Pancreas (tissue), 10 donors: ENCODE results near the gene TAT. TPM values are rescaled to one million over a fixed set of nuclear protein-coding genes. Genes with fewer than 3 reads are reported as not detected.
A peak's percentile ranks its signal among the peaks of the same experiment; 100 is the strongest.

Experiments
- ATAC-seq, 4 donors: fragments of 200-7000 bp; cut with Tn5 transposase; one replicate each; pipeline versions ENCODE4 v1.8.0 to v1.9.1; 2020; ENCODE audit warnings: mild to moderate bottlenecking in 4 of 4, moderate library complexity in 4 of 4
- DNase-seq, 6 donors: peaks; one replicate each; pipeline ENCODE4 v3.0.0-alpha.2; 2020
- FAIRE-seq: peaks from 2 replicates; lab custom pipeline; 2012; peaks lifted over from hg19 to GRCh38; lab: Jason Lieb, UNC
- H3K27ac ChIP-seq, 4 donors: fragments of 200-600 bp; sonication (generic); 1 replicate in 3 of 4; 2 replicates in 1 of 4; pipeline versions ENCODE4 v1.5.0 to v1.8.0; 2020
- H3K27me3 ChIP-seq, 4 donors: fragments of 200-600 bp; one replicate each; pipeline ENCODE4 v1.8.0; 2021
- H3K36me3 ChIP-seq, 3 donors: fragments of 200-600 bp; sonication (generic) in 1 of 3; one replicate each; pipeline versions ENCODE4 v1.5.0 to v1.8.0; 2020 to 2021
- H3K4me1 ChIP-seq, 3 donors: fragments of 200-600 bp; one replicate each; pipeline ENCODE4 v1.8.0; 2021
- H3K4me3 ChIP-seq, 4 donors: fragments of 200-600 bp; sonication (generic) in 2 of 4; one replicate each; pipeline versions ENCODE4 v1.5.0 to v1.8.0; 2020 to 2021
- H3K9me3 ChIP-seq, 4 donors: fragments of 200-600 bp; one replicate each; pipeline ENCODE4 v1.8.0; 2021
- CTCF ChIP-seq, 4 donors: fragments of 200-600 bp; sonication (generic) in 3 of 4; IDR thresholded peaks; one replicate each; pipeline versions ENCODE4 v1.5.0 to v1.8.0; 2021; ENCODE audit warnings: antibody characterized with exemption in 4 of 4
- WGBS, 2 donors: extraction: QIAGEN DNeasy Blood & Tissue Kit; methylation state at CpG; one replicate each; pipeline ENCODE4 v1.1.7; 2013; 5-methylcytosine and 5-hydroxymethylcytosine counted together
- intact Hi-C, 3 donors: fragments of 100-400 bp; cut with DNase I; formaldehyde crosslinking; loops; one replicate each; pipeline versions ENCODE4 v1.11.1 to v1.14.2; 2022
- polyA plus RNA-seq, 2 donors: library from polyadenylated mRNA; stranded (reverse); fragments of 200-250 nt; gene quantifications; one replicate each; pipeline ENCODE4 v1.2.3, GENCODE V29; 2013
- total RNA-seq, 6 donors: library from RNA; stranded (reverse); fragmentation: NEBNext Ultra II Directional in 4 of 6; extraction: Animal tissue kit (Norgen Biotek cat#: 25700) in 4 of 6; gene quantifications; one replicate each; pipeline versions ENCODE4 v1.2.1 to v1.2.4, GENCODE V29; 2021 to 2023
- donor health status: healthy with polysubstance abuse.
- donor health status: DM: no; HTN: no; CAD: no; lungs with moderate emphysema.
- donor health status: DM: no; HTN: no; CAD: no.
- donor health status: control.
- donor health status: control.
- donor health status: Bipolar disorder and iron deficiency.
- donor health status: DM: yes; HTN: yes; CAD: no.
- donor health status: DM: no; HTN: no; CAD: no.
- donor health status: DM: no; HTN: no; CAD: no.
- donor health status: DM: yes; HTN: yes; CAD: no.

Gene TAT
- 1 to 10 TPM in 1 of 6 donors, under 1 TPM in 3, not detected in 2; 0.09 to 1.0 (median 0.15) TPM for total RNA-seq
- under 1 TPM; 0.04 to 0.14 TPM for polyA plus RNA-seq

GRCh38 chr16:71576971-71577370, at the start of gene TAT:
Gene TAT, minus strand, starts transcription at chr16:71577092. Its CDS starts 677 bp downstream, at chr16:71576415.
- ATAC-seq, result no peak

GRCh38 chr16:71626018-71626857, 49.3 kb upstream of the TAT start, which contains the start of gene MARVELD3:
Gene MARVELD3, plus strand, starts transcription at chr16:71626184. Its CDS starts 46 bp downstream, at chr16:71626230.
- Histone ChIP-seq H3K4me1 (peaks cover 16 to 20% (median 18%) of the 10 kb centered on the region in 3 donors), H3K27me3 (no peaks in the 10 kb centered on the region), H3K36me3 (no peaks in the 10 kb centered on the region), H3K9me3 (no peaks in the 10 kb centered on the region), H3K27ac (peak within 1 kb of the TSS; percentile 73 to 93 (median 84)), H3K4me3 (peak within 1 kb of the TSS; percentile 67 to 84 (median 80))
- ATAC-seq (peak; percentile 65 to 82 (median 81)), FAIRE-seq (no peak), DNase-seq (peak; percentile 87 to 100 (median 97))
- 0 to 1% methylated on average over 69 to 98 of the region's 98 CpGs for WGBS, 2 donors
- intact Hi-C loops, result no loop called here
- no peak for TF ChIP-seq CTCF (IDR thresholded peaks at IDR 0.05)

More at GRCh38 chr16:71576971-71577370, at the start of gene TAT:
- no peak for DNase-seq
- 26 to 31% methylated on average over 3 of the region's 3 CpGs for WGBS, 2 donors
- intact Hi-C loops, result no loop called here
- TF ChIP-seq CTCF (IDR thresholded peaks at IDR 0.05), result no peak
- Histone ChIP-seq H3K36me3 (no peaks in the 10 kb centered on the region), H3K9me3 (no peaks in the 10 kb centered on the region), H3K4me1 (peaks cover 0 to 11% (median 11%) of the 10 kb centered on the region in 3 donors), H3K27me3 (no peaks in the 10 kb centered on the region), H3K27ac (no peak within 1 kb of the TSS), H3K4me3 (no peak within 1 kb of the TSS)
- no peak for FAIRE-seq

GRCh38 chr16:71625113-71625850, 48.4 kb upstream of the TAT start:
- H3K9me3 ChIP-seq, result no peaks in the 10 kb centered on the region
- FAIRE-seq (no peak), ATAC-seq (no peak), DNase-seq (no peak)
- no peak overlapping the region for H3K27ac ChIP-seq
- no peaks in the 10 kb centered on the region for H3K27me3 ChIP-seq
- no peaks in the 10 kb centered on the region for H3K36me3 ChIP-seq
- TF ChIP-seq CTCF (IDR thresholded peaks at IDR 0.05), result no peak
- H3K4me1 ChIP-seq, result peaks cover 8 to 20% (median 17%) of the 10 kb centered on the region in 3 donors
- 79 to 82% methylated on average over 7 of the region's 7 CpGs for WGBS, 2 donors
- H3K4me3 ChIP-seq, result peak overlapping the region in 2 of 4 donors; percentile 82 to 84
- intact Hi-C loops, result no loop called here

DNA sequence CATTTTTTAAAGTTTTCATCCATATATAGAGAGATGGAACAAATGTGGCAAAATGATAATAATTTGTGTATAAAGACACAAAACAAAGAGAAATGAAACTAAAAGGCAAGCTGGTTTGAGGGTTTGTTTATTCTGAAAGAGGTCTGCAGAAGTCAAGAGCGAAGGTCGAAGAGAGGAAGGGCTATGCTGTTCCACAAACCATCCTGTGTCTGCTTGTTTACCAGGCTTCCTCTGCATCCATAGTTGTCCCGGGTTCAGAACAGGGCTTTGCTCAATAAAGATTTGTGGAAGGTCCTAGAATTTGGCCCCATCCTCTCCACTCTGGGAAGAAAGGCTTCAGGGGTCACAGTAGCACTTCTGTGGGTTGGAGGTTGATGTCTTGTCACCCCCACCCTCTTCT, 46.7 kb upstream of the TAT start:
- ATAC-seq (no peak), DNase-seq (no peak), FAIRE-seq (no peak)
- TF ChIP-seq CTCF (IDR thresholded peaks at IDR 0.05), result no peak
- Histone ChIP-seq H3K9me3 (no peaks in the 10 kb centered on the region), H3K4me1 (peaks cover under 1 to 5% (median under 1%) of the 10 kb centered on the region in 3 donors), H3K27me3 (no peaks in the 10 kb centered on the region), H3K4me3 (no peak overlapping the region), H3K27ac (no peak overlapping the region), H3K36me3 (no peaks in the 10 kb centered on the region)
- intact Hi-C loops, result no loop called here
- WGBS, 2 donors, result 75 to 82% methylated on average over 3 of the region's 3 CpGs
